ENCODE measurements around the gene ZDHHC14.
A peak's percentile ranks its signal among the peaks of the same experiment; 100 is the strongest.

The ZDHHC14 gene

GRCh38 chr6:157629220-157629619, 248.2 kb downstream of the ZDHHC14 start:
- DNase-seq: no peak

DNA sequence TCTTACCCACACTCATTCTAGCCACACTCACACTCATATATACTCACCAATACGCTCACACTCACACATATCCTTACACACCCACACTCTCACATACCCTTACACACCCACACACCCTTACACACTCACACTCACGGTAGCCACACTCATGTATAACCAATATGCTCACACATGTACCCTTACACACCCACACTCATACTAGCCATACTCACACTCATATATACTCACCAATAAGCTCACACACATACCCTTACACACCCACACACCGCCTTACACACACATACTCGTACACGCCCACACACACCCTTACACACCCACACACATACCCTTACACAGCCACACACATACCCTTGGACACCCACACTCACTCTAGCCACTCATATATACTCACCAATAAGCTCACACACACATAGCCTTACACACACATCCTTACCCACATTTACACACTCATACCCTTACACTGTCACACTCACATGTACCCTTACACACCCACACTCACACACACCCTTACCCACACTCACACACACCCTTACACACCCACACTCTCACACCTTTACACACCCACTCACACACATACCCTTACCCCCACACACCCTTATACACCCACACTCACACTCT, 249.6 kb downstream of the ZDHHC14 start:
- no peak for DNase-seq

GRCh38 chr6:157631412-157631811, 250.4 kb downstream of the ZDHHC14 start:
- DNase-seq: no peak

GRCh38 chr6:157631838-157632614, 251.0 kb downstream of the ZDHHC14 start:
- DNase-seq: no peak

DNA sequence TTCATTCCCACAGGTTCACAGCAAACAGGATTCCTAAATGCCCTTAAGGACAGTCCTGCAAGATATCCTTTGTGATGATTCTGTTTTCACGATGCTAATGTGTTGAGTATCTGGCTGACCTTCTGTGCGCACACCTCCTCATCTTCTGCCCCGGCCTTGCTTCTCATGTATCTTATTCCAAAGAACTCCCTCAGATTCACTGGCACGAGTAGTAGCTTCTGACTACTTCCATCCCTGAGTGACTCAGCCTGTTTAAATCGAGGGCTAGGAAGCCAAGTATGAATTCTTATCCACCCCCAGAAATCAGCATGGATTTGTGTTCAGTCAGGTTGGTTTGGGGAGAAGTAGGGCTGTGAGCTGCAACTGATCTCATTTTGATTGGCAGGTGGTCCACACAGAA, 251.8 kb downstream of the ZDHHC14 start:
- DNase-seq: no peak

- DNase-seq: no peak
Observed at GRCh38 chr6:157634546-157634945, 253.6 kb downstream of the ZDHHC14 start.

DNA sequence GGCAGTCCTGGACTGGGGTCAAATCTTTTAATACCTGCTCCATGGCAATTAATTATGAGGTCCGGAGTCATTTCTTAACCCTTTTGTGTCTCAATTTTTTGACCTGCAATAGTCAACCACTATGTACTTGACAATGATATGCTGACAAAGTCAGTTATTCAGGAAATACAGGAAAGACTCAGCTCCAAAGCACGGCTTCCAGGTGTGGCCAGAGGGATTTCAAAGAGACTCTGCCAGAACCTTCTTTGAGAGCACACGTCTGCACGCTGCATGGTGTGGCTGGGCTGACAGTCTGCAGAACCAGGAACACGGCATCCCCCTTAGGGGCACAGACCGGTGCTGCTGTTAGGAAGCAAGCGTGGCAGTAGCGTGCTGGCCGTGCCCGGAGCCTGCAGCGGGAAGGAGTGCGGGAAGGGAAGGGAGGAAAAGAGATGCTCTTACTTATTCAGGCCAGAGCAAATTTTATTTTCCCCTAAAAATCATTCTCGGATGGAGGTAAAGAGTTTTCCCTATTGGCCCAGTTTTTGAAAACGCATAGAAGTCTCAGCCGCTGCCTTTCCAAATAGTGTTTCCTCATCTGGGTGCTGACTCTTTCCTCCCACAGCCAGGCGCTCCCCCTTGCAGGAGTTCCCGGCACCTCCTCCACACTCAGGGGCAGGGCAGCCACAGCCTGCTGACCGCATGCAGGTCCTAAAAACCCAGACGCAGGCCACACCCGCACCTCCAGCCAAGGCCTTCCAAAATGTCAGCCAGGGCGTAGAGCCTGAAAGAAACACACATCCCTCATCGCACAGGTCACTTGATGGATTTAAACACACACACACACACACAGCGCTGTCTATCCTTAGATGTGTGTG, 254.6 kb downstream of the ZDHHC14 start:
- DNase-seq: no peak

GRCh38 chr6:157637516-157637915, 256.5 kb downstream of the ZDHHC14 start:
- no peak for DNase-seq

DNA sequence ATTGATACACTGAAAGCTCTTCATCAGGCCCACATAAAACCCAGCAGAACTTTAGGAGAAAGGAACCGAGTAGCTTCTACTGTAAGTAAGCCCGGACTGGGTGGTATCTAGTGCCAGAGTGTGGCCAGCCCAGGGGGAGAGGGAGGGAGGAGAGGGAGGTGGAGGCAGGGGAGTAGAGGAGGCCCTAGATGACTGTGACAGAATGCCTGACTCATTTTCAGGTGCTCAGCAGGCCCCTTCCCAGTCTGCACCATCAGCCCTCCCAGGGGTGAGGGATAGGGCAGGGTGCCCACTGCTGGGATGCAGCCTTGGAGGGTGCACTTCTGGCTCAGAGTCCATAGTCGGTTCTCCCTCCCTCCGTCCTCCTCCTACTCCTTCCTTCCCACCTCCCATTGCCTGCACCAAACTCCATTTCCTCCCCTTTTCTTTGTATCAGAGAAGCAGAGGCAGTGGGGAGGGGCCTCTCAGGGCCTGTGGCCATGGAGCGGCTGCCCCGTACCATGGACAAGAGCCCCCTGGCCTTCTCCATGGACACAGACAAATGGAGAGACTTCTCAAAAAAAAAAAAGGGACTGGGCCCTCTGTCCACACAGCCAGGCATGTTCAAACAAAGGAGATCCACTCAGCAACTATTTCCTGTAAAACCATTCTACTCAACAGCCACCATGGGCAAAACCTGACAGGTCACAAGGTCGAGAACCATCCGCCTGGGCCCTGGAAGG, 257.1 kb downstream of the ZDHHC14 start:
- no peak for DNase-seq

DNA sequence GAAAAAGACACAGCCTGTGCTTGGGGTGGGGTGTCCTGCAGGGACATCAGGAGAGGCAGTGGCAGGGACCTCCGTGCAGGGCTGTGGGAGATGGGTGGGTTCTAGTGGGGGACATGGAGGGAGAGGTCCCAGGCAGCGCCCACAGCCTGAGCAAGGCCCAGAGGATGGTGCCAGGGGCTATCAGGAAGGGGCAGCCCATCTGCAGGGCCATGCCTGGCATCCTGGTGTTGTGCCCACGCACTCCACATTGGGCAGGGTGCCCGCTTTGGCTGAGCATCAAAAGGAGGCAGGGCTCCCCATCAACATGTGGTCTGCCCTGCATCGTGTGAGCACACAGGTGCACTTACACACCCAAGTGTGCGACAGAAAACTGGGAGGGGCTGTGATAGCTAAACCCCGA, 257.8 kb downstream of the ZDHHC14 start:
- no peak for DNase-seq

DNA sequence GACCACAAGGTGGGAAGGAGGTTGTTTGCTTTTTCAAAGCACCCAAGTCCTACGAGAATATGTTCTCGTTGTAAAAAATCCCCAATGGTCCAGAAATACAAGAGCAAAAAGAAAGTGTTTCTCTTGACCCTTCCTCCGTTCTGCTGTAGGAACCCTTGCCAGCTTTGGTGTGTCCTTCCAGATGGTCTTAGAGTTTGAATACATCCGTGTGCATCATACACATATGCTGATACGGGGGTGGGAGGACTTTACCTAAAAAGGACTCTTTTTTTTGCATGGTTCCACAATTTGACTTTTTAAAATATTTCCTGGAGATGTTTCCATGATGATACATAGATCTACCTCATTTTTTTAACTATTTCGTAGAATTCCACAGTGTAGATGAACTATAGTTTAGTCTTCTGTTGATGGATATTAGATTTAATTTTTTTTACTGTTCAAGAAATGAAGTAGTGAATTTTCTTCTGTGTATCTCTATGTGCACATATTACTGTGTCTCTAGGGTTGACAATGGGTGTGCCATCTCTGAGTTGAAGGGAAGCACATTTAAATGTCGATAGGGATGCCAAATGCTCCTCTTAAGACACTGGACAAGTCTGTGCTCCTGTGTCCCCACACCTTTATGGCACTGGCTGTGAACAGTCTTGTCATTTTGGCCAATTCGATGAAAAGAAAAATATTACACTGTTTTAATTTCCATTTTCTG, 259.9 kb downstream of the ZDHHC14 start:
- no peak for DNase-seq

DNA sequence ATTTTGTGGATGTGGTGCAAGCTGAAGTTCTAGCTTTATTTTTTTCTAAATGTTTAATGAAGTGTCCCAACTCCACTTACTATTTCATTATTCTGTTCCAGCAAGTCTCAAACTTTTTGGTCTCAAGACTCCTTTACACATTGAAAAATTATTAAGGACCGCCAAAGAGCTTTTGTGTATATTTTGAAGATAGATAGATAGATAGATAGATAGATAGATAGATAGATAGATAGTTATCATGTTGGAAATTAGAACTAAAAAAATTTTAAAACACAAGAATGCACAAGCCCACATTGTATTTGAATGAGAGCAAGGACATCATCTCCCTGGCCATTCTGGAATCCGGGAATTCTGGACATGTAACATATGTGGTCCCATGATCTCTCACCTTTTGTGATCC, 260.8 kb downstream of the ZDHHC14 start:
- no peak for DNase-seq

GRCh38 chr6:157642736-157643135, 261.7 kb downstream of the ZDHHC14 start:
- no peak for DNase-seq

DNA sequence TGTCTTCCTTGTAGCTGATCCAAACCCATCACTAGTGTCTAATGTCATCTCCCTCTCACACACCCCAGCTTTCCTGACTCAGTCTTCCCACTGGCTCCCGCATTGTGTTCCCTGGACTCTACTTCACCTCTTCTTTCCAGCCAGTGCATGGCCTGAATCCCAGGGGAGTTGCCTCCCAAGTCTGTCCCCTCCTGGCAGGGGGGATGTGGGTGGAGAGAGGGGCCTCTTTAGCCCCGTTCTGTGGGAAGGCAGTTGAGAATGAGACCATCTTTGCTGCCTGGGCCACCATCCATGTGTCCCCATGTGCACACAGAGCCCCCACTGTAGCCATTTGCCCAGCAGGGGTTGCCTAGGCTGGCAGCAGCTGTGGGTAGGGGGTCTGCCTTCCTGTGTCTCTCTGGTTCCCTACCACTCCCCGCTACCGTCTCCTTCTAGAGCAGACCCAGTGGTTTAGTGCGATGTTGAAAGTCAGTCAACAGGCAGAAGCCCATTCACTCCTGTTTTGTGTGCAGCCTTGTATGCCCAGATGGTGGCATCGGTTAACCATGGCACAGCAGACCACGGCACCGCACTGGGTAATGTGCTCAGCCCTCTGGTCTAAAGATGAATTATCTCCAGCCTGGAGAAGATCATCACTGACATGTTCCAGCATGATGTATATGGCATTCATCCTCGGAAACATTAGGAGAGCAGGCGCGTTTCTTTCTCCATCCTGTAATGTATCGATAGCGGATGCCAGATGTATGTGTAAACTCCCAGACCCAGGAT, 263.2 kb downstream of the ZDHHC14 start:
- peak; percentile 63 for DNase-seq

DNA sequence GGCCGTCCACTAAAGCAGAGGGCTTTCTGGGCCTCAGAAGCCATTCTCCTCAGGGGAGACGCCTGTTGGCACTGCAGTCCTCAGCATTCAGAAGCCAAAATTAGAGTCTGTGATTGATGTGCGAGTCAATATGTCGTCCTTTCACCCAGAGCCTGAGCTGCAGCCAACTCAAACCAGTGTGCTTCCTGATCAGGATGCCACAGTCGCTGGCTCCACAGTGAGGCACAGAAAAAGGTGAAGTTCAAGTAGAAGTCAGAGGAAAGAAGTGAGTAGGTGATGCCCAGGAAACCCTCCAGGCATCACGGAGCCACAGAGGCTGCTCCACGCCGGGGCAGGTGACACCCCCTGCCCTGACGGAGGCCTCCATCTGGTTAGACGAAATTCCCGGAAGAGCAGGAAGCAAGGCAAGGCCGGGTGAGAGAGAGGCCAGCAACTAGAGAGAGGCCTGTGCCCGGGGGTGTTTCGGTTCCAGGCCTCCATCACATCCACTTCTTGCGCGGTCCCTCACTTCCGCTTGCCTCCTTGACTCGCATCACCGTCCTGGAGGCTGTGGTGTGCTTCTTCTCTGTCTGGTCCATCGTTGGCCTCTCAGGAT, 264.3 kb downstream of the ZDHHC14 start:
- no peak for DNase-seq

DNA sequence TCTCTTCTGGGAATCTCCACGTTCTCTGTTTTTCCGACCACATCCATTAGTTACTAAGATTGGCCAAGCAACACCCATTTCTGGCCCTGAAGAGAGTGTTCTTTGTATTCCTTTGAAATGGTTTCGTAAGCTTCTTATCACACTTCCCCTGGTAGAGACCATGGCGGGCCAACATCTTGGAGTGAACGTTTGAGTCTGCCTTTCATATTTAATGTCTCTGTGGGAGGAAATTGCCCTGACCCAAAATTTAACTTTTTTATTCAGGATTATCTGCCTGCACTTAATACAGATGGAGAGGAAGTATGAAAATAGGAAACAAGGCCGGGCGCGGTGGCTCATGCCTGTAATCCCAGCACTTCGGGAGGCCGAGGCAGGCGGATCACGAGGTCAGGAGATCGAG, 265.0 kb downstream of the ZDHHC14 start:
- no peak for DNase-seq

- DNase-seq: peak; percentile 40
Observed at GRCh38 chr6:157647261-157647915, 266.4 kb downstream of the ZDHHC14 start.

DNA sequence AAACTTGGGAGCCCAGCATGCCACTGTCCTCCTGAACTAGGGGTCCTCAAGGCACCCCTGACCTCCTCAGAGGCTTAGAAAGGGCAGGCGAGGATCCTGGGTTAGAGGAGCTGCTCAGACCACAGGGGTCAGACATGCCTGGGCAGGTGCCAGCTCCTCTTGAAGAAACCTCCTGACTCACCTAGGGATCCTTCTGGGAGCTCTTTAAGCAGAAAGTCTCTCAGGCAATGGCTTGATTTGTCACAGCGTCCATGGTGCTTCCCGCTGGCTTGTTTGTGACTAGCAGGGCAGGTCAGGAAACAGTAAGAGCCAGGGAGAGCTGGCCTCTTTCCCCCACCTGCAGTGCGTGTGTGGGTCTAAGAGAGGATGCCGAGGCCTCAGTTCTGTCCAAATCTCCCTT, 267.6 kb downstream of the ZDHHC14 start:
- peak; percentile 68 for DNase-seq

DNA sequence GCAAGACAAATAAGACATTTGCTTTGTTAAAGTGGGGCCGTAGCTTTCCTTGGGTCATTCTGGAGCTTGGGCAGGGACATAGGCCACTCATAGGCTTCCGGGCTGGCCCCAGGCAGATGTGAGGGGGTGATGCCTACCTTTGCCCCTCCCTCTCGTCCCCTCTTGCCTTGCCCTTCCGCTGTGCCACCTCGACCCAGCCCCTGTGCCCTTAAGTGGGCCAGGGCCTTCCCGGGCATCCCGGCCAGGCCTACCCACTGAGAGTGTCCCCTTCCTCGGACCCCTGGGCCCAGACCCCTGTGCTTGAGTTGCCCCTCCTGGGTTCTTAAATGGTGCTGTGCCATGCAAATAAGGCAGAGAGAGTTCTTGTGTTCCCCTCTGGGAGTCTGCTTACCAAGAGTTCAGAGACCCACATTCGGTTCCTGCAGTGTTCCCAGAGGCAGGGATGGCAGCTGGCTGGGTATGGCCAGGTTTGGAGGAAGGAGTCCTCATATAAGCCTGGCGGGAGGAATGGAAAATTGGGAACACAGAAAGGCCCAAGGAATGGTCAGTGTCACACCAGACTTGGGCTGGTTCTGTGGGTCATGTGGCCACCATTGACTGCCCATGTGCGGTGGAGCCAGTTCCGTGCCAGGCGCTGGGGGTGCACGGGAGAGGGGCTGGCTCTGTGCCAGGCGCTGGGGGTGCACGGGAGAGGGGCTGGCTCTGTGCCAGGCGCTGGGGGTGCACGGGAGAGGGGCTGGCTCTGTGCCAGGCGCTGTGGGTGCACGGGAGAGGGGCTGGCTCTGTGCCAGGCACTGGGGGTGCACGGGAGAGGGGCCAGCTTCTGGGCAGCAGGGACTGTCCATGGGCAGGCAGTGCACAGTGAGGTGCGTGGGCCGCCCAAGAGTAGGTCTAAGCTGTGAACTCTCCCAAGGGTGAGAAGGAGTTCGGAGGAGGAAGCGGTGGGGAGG, 268.6 kb downstream of the ZDHHC14 start:
- peak; percentile 88 for DNase-seq

All from NCI-H69 (cell line).